HG03469 (cell line): ENCODE results near the gene EIPR1.

Experiments used
- ATAC-seq: cut with Tn5 transposase; IDR thresholded peaks from one replicate; pipeline ENCODE4 v1.9.1; 2021; ENCODE audit warnings: mild to moderate bottlenecking, moderate library complexity, moderate number of reproducible peaks; ENCODE audit not compliant: unreplicated experiment

Gene EIPR1

DNA sequence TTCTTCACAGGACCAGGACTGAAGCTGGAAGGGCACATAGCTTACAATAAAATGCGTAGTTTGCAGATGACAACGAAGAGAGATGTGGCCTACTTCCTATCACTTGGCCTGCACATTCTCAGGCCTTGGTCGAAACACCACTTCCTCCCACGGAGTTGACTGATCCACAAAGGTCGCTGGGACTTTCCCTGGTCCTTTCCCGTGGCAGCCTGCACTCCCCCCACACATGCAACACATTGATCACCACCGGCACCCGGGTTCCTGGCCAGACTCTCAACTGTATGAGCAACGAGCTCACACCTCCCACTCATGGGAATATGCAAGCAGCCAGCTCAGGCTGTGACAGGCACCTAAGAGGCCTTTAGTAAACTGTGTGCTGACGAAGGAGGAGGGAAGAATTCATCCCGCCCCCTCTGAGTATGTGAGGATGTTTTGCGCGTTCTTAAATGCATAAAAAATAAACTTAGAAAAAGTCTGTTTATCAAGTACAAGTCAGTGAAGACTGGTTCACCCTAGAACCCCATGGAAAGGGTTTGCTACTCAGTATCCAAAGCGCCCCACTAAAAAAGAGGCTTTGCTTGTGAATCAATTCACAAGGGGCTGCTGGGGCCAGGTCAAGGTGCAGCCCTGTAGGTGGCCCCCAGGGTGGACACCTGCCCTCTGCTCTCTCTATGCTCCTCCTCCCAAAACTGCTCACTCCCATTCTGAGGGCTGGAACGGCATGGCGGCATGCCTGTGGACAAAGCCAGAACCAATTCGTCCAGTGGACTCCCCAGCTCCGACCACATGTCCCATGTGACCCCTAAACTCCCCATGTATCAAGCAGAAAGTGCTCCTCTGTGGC lies 154.3 kb downstream of the EIPR1 start:
- peak; percentile 88 for ATAC-seq

DNA sequence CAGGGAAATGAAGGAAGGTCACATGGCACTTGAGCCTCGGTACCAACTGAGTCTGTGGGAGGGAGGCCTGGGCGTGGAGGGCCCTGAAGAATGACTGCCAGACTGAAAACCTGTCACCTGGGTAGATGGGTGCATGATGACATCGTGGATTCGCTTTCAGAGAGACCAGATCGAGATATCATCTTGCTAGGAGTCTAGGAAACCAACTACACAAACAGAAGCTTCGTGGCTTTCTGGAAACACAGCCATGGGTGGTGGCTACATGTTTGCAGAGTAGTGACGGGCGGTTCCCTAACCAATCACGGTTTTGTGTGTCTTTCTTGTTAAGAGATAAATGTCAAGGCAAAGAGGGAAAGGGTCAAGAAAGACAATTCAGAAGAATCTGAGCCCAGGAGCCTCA lies 155.0 kb downstream of the EIPR1 start:
- peak; percentile 25 for ATAC-seq

DNA sequence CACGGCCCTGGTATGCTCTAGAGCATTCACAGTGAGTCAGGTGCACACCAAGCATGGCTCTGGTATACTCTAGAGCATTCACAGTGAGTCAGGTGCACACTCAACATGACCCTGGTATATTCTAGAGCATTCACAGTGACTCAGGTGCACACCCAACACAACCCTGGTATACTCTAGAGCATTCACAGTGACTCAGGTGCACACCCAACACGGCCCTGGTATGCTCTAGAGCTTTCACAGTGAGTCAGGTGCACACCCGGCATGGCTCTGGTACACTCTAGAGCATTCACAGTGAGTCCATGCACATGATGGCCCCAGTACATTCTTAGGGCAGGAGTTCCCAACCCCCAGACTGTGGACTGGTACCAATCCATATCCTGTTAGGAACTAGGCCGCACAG lies 158.1 kb downstream of the EIPR1 start:
- ATAC-seq = no peak

DNA sequence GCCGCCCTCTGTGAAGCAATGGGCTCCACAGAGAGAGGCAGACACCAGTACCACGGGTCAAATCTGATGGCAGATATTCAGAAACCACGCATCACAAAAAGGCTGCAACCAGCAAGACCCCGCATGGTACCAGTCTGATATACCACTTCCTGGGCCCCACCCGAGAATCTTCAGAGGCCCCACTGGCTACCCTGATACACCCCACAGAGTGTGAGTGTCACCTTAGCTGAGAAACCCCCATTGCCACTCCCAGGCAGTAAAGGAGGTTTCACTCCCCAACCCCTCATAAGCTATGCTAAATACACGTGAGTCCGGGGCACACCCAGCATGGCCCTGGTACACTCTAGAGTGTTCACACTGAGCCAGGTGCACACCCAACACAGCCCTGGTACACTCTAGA lies 160.0 kb downstream of the EIPR1 start:
- no peak for ATAC-seq

DNA sequence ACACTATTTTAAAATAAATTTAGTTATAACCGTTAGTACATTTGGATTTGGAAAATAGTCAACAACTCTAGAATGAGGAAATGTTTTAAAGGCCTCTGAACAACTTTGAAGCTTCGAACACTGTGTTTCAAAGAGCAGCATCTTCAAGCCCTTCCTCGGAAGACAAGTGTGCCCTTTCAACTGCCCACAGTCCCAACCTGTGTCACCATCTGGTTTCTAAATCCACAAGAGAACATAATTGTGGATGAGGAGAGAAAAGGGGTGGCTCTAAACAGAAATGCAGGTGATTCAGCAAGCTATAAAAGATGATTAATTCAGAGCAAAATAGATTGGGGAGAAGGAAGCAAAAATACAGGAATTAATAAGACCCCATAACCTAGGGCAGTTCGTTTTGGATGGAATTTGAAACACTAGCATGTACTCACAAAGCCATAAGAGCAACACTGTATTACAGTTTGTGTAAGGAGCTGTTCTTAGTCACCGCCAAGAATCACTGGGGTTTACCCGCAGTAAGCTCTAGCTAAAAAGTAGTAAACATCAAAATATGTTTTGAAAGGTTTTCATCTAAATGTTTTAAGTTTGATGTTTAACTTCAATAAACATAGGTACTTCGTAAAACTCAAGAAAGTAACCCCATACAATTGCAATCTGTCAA lies 160.7 kb downstream of the EIPR1 start:
- ATAC-seq = no peak

DNA sequence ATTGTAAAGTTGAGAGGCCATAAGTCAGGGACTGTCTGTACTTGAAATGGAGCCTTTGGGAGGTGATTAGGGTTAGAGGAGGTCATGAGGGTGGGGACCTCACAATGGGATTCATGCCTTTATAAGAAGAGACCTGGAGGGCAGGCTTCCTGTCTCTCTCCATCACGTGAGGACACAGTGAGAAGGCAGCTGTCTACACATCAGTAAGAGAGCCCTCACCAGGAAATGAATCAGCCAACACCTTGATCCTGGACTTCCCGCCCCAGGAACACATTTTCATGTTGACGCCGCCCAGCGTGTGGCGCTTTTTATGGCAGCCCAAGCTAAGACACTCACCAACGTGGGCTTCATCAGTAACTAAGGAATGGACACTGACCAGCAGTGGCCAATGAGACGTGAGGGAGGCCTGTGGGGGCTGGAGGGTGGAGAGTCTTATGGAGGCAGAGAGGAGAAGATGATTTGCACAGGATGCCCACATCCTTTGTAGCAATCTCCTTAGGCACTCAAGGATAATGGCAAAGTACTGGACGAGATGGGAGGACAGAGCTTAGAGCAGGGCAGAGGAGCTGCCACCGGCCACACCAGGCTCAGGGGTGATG lies 162.7 kb downstream of the EIPR1 start:
- no peak for ATAC-seq

DNA sequence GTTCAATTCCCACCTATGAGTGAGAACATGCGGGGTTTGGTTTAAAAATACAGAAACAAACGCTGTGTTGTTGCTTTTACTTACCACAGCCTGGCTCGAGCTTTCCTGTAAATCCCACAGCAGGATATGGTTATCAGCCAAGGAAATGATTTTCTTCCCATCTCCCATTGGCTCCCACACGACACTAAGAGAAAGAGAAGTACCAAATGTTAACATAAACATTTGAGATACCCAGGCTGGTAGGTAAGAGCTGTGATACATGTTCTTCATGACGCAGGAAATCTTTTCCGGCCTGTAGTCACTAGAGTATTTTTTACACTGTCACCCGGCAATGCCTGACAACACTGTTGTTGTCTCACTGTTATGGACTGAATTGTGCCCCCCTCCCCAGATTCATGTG lies 163.6 kb downstream of the EIPR1 start:
- no peak for ATAC-seq

DNA sequence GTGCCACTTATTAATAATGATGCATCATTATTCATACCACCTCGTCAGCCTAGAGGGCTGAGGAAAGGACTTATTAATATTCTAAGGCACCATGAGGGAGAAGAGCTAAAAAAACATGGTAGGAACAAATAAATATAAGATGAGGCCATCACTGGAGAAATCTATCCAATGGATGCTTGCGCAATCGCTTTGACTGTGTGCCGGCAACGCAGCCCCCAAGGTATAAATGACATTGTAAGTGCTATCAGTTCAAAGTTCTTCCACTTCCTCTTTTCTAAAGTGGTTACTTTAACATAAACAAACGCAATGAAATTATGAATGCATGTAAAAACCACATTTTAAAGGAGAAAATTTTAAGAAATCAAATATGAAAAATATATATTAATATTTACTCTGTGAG lies 164.6 kb downstream of the EIPR1 start:
- peak; percentile 42 for ATAC-seq

DNA sequence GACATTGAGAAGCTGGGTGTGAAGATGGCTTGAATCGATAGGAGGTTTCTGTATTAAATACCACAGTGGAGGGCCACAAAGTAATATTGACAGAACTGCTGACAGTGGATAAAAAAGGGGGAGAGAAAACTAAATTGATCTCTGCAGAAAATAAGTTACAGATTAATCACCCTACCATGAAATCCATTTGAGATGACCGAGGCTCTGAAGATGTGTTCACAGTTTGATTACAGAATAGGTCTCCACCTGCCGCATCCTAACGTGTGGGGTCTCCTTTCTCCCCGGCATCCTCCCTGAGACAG lies 165.6 kb downstream of the EIPR1 start:
- no peak for ATAC-seq

DNA sequence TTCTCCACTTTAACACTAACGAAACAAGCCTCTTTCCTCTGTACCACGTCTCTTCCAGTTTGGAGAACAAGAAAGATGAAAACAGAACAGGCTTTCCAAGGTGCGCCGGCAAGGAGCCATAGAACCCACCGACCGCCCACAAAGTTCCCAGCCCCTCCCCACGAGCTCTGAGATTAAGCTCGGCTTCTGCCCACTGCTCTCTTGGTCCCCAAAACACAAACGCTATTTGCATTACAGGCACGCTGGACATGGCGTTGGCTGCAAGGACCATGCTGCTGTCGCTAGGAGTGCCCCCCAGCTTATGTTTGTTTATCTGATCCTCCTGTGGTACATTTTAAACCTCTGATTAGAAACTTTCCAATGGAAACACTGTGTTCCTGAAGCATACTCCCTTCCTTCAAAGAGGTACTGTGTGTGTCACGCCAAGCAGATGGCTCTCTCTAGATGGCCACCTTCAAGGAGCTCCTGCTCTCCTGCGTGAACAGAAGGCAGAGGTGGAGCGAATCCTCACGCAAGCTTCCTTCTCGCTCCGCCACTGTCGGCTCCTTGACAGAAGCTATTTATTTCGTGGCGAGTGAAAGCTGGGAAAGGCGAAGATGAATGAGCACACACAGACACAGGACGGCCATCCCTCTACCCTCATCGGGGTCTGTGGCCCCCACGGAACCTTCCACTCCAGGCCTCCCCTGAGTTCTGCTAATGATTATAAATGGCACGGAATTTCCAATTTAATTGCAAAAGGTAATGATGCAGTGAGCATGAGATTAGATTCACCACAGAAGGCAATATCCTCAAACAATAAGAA lies 166.2 kb downstream of the EIPR1 start:
- no peak for ATAC-seq

DNA sequence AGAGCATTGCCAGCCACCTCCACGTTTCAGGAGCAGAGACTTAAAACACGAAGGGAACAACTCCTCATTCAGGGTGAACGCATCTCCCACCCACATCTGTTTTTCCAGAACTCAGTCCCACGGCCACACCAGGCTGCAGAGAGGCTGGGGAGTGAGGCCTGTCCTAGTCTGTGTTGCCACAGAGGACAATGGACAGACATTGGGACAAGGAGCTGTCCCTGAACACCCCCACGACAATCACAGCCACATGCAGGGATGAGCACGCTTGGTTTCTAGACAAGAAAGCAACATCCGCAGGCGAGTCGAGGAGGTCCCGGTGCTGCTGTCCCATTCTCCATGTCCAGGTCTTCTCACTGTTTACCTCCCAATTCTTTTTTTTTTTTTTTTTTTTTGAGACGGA lies 167.4 kb downstream of the EIPR1 start:
- no peak for ATAC-seq

DNA sequence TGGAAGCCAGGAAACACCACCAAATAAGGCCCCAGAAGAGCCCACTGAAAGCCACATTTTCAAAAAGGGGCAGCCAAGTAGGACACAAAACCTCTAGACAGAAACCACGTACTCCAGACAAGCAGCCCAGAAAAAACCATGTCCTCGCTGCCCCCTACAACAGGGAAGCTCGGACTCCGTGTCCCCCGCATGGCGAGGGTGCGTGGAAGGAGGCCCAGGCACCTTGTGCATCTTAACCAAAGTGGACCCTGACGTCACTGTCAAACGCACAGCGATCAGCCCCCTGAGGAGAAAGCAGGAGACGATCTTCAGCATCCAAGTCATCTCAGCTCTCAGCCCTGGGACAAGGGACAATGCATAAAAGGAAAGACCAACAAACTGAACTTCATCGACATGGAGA lies 168.4 kb downstream of the EIPR1 start:
- ATAC-seq = no peak

DNA sequence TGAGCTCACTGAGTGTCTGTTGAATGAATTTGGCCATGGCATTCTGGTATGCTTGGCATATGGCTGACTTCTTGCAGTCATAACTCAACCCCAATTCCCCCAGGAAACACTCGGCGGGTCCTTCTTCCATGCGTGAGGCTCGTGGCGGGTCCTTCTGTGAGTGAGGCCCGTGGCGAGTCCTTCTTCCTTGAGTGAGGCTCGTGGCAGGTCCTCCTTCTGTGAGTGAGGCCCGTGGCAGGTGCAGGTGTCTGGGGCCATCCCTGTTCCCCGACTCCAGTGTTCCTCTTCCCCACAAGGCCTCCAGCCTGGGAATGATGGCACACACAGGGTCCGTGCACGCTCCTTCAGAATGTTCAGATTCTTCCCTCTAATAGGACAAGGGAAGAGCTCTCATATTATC lies 169.0 kb downstream of the EIPR1 start:
- no peak for ATAC-seq

DNA sequence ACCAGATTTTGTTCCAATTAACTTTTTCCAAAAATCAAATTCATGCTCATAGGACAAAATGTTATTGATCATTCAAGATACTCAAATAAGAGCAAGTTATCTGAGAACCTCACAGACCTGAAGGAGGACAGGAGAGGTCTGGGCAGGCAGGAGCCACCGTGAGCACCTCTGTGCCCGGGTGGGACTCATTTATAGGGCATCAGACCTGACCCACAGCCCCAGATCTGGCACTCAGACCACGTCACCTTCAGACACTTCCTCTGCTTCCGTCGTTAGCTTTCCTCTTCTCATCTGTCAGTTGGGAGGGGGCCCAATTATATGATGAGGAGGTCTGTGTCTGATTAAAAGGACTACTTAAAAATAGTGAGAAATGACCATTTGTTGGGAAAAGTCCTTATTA lies 169.4 kb downstream of the EIPR1 start:
- no peak for ATAC-seq

DNA sequence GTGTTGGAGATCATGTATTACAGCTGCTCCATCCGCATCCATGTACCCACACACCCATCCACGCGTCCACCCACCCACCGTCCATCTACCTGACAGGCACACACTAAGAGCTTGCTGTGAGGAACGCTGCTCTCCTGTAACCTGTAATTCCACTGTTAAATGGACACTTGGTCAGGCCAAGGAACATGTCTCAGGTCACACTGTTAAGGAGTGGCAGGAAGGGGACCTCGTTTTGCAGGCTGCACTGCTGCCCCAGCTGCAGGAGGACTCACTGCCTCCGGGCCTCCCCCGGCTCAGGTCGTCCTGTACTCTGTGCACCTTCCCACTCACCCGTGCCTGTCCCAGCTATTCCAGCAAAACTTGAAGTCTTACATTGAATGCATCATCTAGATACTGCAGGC lies 170.5 kb downstream of the EIPR1 start:
- ATAC-seq = no peak

DNA sequence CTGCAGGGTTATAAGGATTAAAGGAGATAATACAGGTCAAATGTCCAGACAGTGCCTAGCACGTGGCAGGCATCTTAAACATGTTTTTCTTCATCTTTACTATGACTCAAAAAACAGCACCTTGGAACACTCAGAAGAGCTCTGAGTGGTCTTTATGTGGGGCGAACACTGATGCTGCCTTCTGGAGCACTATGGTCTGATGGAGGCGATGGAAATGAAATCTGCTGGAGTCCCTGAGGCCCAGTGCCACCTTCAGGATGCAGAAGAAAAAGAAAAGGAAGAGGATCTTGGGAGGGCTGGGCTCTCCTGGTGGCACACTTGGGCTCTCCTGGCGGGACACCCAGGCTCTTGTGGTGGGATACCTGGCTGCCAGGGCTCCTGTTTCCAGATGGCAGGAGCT lies 171.8 kb downstream of the EIPR1 start:
- no peak for ATAC-seq

DNA sequence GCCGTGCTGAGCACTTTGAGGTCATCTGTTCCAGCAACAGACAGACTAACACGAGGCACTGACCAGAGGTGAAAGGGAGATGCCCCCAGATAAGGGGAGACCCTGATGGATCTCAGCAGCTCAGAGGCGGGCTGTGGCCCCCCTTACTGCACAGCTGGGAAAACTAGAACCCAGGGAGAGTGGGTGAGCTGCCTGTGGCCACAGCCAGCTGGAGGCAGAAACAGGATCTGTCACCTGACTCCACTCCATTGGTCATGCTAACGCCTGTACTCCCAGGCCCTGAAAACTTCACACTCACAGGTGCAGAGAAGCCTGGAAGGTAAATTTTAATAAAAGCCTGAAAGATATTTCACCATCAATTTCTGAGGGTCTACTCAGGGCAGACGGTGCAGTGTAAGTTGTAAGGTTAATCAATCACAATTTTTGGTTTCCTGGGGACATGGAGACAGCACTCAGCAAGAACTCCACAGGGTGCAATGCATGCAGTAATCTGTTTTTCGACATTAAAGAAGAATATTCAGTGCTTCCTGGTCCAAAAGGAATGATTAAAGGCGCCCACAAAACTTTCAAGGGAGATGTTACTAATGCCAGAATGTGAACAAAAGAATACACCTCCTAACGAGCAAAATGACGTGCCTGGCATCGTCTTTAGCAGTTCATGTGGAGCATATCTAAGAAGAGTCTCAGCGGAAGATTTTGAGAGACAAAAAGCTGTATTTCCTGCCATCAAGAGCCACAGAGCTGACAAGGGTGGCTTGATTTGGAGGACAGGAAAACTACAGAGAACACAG lies 173.4 kb downstream of the EIPR1 start:
- ATAC-seq = no peak

DNA sequence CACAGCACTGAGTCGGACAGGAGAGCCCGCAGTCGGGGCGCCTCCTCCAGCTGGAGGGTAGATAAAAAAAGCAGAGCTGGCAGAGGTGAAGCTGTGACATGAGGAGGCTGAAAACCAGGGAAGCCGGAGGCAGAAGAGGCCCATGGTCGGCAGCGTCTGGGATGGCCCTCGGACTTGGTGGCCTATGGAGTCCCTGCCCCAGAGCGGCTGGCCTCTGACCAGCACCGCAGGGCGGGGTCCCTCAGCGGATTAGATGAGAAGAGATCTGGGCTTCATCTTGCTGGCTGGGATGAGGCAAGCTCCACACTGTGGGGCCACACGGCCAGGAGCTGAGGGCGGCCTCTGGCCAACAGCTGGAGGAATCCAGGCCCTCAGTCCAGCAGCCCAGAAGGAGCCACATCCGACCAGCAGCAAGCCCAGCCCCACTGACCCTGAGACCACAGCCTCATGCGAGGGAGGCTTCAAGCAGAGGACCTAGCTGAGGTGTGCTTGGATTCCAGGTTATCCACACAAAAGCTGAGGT lies 174.1 kb downstream of the EIPR1 start:
- ATAC-seq = no peak

DNA sequence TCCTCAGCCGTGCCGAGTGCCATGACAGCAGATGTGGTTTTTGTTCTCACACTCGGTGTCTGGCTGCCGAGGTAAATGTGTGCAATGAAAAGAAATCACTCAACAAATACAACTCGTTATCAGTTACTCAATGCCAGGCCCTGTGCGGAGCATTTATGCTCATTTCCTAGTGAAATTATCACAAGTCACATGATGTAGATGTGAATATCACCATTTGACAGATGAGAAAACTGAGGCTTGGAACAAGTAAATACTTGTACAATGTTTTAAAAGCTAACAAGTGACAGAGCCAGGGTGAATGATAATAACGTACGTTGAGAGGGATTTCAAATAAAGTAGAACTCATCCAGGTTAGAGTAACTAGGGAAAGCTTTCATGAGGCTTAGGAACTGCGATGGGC lies 174.7 kb downstream of the EIPR1 start:
- no peak for ATAC-seq

DNA sequence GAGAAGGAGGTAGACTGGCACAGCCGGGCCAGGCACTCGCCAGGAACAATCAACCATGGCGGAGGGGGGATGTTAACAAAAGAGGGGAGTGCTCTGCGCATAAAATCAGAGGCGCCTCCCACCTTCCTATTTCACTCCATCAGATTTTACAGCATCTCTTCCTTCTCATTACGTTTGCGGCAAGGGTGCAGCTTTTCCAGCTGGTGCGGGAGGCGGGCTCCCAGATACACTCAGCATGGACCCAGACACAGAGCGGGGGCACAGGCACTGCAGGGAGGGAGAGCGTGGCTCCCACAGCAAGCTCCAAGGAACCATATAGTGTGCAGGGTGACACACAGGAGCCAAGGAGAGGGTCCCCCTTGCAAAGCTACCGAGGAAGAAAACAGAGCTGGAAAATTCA lies 176.3 kb downstream of the EIPR1 start:
- no peak for ATAC-seq
